CD14-positive monocyte (primary cell): ENCODE measurements around the gene DNAH2. TPM values are rescaled to one million over a fixed set of nuclear protein-coding genes. Genes with fewer than 3 reads are reported as not detected.

Experiments used
- DNase-seq, 3 donors: peaks; one replicate each; pipeline ENCODE4 v3.0.0-alpha.2; 2011 to 2022
- H2AFZ ChIP-seq: 2 replicates; pipeline ENCODE4 v1.6.0; 2012; ENCODE audit warnings: mild to moderate bottlenecking, low read depth, low read length, inconsistent platforms; ENCODE audit not compliant: insufficient read depth, poor library complexity, severe bottlenecking
- H3K27ac ChIP-seq, 2 donors: 1 replicate in 1 of 2; 2 replicates in 1 of 2; pipeline ENCODE4 v1.5.1; 2012 to 2013; ENCODE audit warnings: low read length in 2 of 2, control low read depth in 1 of 2, inconsistent platforms in 1 of 2, low read depth in 1 of 2, mild to moderate bottlenecking in 1 of 2
- H3K27me3 ChIP-seq, 2 donors: one replicate each; pipeline versions ENCODE4 v1.6.0 to v1.6.1; 2011 to 2013; ENCODE audit warnings: low read length in 2 of 2; ENCODE audit not compliant: control insufficient read depth in 2 of 2, insufficient read depth in 2 of 2
- H3K36me3 ChIP-seq, 2 donors: replicated peaks in 1 of 2; 1 replicate in 1 of 2; 2 replicates in 1 of 2; pipeline versions ENCODE4 v1.5.1 to v1.6.1; 2012 to 2013; ENCODE audit warnings: low read length in 2 of 2, control low read depth in 1 of 2, inconsistent platforms in 1 of 2, mild to moderate bottlenecking in 1 of 2; ENCODE audit not compliant: insufficient read depth in 2 of 2, control insufficient read depth in 1 of 2
- H3K4me1 ChIP-seq, 2 donors: 1 replicate in 1 of 2; 2 replicates in 1 of 2; pipeline versions ENCODE4 v1.5.1 to v1.6.1; 2012 to 2013; ENCODE audit warnings: low read length in 2 of 2, control low read depth in 1 of 2, inconsistent platforms in 1 of 2, mild to moderate bottlenecking in 1 of 2, moderate library complexity in 1 of 2; ENCODE audit not compliant: insufficient read depth in 2 of 2, control insufficient read depth in 1 of 2
- H3K4me2 ChIP-seq: replicated peaks from 2 replicates; pipeline ENCODE3; 2012; ENCODE audit warnings: low read length, moderate library complexity, mild to moderate bottlenecking; ENCODE audit not compliant: poor library complexity, severe bottlenecking; ENCODE audit errors: extremely low read depth
- H3K4me3 ChIP-seq, 3 experiments: fragments of 200-600 bp in 1 of 3; sonication (generic) in 1 of 3; replicated peaks in 1 of 3; 1 replicate in 2 of 3; 2 replicates in 1 of 3; pipeline ENCODE4 v1.5.1; 2011 to 2013; ENCODE audit warnings: low read length in 3 of 3, mild to moderate bottlenecking in 3 of 3, control low read depth in 2 of 3, low read depth in 2 of 3, inconsistent platforms in 1 of 3, moderate library complexity in 1 of 3
- H3K79me2 ChIP-seq: 2 replicates; pipeline ENCODE4 v1.6.0; 2012; ENCODE audit warnings: mild to moderate bottlenecking, control low read depth, inconsistent platforms, low read length, moderate library complexity; ENCODE audit not compliant: insufficient read depth
- H3K9ac ChIP-seq: 2 replicates; pipeline ENCODE4 v1.6.0; 2017; ENCODE audit warnings: low read length, mild to moderate bottlenecking; ENCODE audit not compliant: insufficient read depth, poor library complexity, severe bottlenecking
- H3K9me3 ChIP-seq, 2 donors: replicated peaks in 1 of 2; 1 replicate in 1 of 2; 2 replicates in 1 of 2; pipeline versions ENCODE4 v1.5.1 to v1.6.1; 2012 to 2013; ENCODE audit warnings: low read length in 2 of 2, control low read depth in 1 of 2; ENCODE audit not compliant: control insufficient read depth in 1 of 2, insufficient read depth in 1 of 2
- H4K20me1 ChIP-seq: 2 replicates; pipeline ENCODE4 v1.6.0; 2012; ENCODE audit warnings: mild to moderate bottlenecking, low read length, control low read depth, moderate library complexity; ENCODE audit not compliant: insufficient read depth
- H3K27ac Mint-ChIP-seq, 7 donors: one replicate each; pipeline ENCODE4 v1.8.0; 2020; ENCODE audit warnings: mild to moderate bottlenecking in 7 of 7, mixed read lengths in 7 of 7, moderate library complexity in 6 of 7, inconsistent platforms in 2 of 7
- H3K27me3 Mint-ChIP-seq, 3 donors: one replicate each; pipeline ENCODE4 v1.8.0; 2021 to 2022; ENCODE audit warnings: low read depth in 3 of 3, mild to moderate bottlenecking in 3 of 3, mixed read lengths in 3 of 3, moderate library complexity in 3 of 3, inconsistent platforms in 1 of 3
- H3K36me3 Mint-ChIP-seq, 2 donors: one replicate each; pipeline ENCODE4 v1.8.0; 2020; ENCODE audit warnings: mixed read lengths in 2 of 2, inconsistent platforms in 1 of 2, mild to moderate bottlenecking in 1 of 2
- H3K4me1 Mint-ChIP-seq: one replicate; pipeline ENCODE4 v1.8.0; 2020; ENCODE audit warnings: mild to moderate bottlenecking, mixed read lengths
- H3K4me3 Mint-ChIP-seq, 2 donors: one replicate each; pipeline ENCODE4 v1.8.0; 2020; ENCODE audit warnings: mild to moderate bottlenecking in 2 of 2, mixed read lengths in 2 of 2, moderate library complexity in 1 of 2
- H3K9me3 Mint-ChIP-seq, 7 donors: one replicate each; pipeline ENCODE4 v1.8.0; 2020 to 2022; ENCODE audit warnings: mixed read lengths in 7 of 7, mild to moderate bottlenecking in 6 of 7, moderate library complexity in 6 of 7, inconsistent platforms in 2 of 7
- CTCF ChIP-seq: fragments of 200-600 bp; IDR thresholded peaks from one replicate; pipeline ENCODE4 v1.8.0; 2022; ENCODE audit warnings: antibody characterized with exemption, mild to moderate bottlenecking
- WGBS: methylation state at CpG from one replicate; pipeline ENCODE4 v1.1.5; 2013; ENCODE audit warnings: missing lambda C conversion rate; ENCODE audit not compliant: insufficient coverage; 5-methylcytosine and 5-hydroxymethylcytosine counted together
- intact Hi-C, 2 donors: fragments of 100-400 bp; cut with micrococcal nuclease; formaldehyde crosslinking; loops; one replicate each; pipeline versions ENCODE4 v1.15.0 to v1.15.1; 2023
- polyA plus RNA-seq, 3 donors: library from polyadenylated mRNA; depleted of rRNA in 1 of 3; unstranded in 2 of 3; stranded (reverse) in 1 of 3; fragments of 300-500 nt in 2 of 3; fragments of >200 nt in 1 of 3; fragmentation: Illumina TruSeq in 2 of 3; gene quantifications; 1 replicate in 2 of 3; 2 replicates in 1 of 3; pipeline ENCODE4 v1.2.3, GENCODE V29; 2012 to 2021

The DNAH2 gene
- polyA plus RNA-seq, 3 donors = 0.03 to 0.15 TPM; not detected in 1

DNA sequence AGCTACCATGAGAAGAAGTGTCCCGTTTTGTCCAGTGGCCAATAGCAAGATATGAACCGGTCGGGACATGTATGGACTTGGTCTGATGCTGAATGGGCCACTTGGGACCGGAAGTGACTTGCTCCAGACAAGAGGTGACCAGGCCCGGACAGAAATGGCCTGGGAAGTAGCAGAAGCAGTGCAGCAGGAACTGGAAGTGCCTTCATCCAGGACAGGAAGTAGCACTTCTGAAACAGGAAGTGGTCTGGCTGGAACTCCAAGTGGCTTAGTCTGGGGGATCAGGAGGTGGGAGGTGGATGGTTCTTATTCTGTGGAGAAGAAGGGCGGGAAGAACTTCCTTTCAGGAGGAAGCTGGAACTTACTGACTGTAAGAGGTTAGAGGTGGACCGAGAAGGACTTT lies 7.2 kb upstream of the DNAH2 start:
- Histone ChIP-seq H3K27ac (no peak overlapping the region), H3K27me3 (peaks cover 15 to 52% of the 10 kb centered on the region in 2 donors), H4K20me1 (no peaks in the 10 kb centered on the region), H3K9me3 (peaks cover 0 to 4% of the 10 kb centered on the region in 2 donors), H2AFZ (peak overlapping the region; percentile 21), H3K4me3 (no peak overlapping the region), H3K79me2 (no peaks in the 10 kb centered on the region), H3K9ac (no peak overlapping the region), H3K4me2 (no peak overlapping the region), H3K36me3 (no peaks in the 10 kb centered on the region), H3K4me1 (peaks cover 11 to 14% of the 10 kb centered on the region in 2 donors)
- intact Hi-C loops = no loop called here
- 71% methylated on average over 7 of the region's 7 CpGs for WGBS
- H3K36me3 Mint-ChIP-seq = peaks cover 0 to 3% of the 10 kb centered on the region in 2 donors
- peak; percentile 19 to 59 (median 58) for DNase-seq
- no peak for TF ChIP-seq CTCF
- H3K27me3 Mint-ChIP-seq = peaks cover 36 to 80% (median 48%) of the 10 kb centered on the region in 3 donors
- peaks cover 0 to 12% (median 5%) of the 10 kb centered on the region in 7 donors for H3K9me3 Mint-ChIP-seq
- peak overlapping the region in 1 of 7 donors; percentile 1 for H3K27ac Mint-ChIP-seq
- peaks cover 24% of the 10 kb centered on the region for H3K4me1 Mint-ChIP-seq
- peak overlapping the region in 1 of 2 donors; percentile 68 for H3K4me3 Mint-ChIP-seq

DNA sequence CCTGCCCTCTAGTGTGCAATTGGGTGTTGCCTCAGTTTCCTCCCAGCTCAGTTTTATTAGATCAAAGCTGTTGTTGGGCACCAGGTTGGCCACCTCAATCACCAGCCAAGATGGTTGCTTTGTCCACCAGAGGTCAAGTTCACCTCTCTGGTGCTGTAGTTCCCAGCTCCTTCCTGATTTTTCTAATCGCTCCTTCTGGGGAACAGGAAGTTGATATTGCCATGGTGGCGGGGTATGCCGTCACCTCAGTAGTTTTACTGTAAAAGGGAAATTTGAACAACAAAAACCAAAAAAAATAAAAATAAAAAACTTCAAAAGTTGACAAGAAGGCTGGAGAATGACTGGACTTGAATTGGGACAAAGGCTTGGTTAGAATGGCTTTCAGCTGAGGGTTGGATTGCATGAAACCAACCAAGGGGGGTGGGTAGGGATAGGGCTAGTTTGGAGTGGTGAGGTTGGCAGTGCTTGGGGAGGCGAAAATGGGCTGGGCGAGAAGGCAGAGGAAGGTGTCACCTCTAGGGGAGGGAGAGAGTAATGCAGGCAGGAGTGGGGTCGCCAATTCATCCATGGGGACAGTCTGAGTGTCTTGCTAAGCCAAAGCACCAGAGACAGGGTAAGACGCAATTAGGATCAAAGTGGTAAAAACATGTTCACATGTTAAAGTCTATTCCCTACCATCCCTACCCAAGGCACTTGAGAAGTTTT lies 6.3 kb upstream of the DNAH2 start:
- H3K27ac ChIP-seq = no peak overlapping the region
- Mint-ChIP-seq H3K4me3 (peak overlapping the region in 1 of 2 donors; percentile 69), H3K27me3 (peaks cover 35 to 80% (median 48%) of the 10 kb centered on the region in 3 donors), H3K27ac (peak overlapping the region in 1 of 7 donors; percentile 37), H3K4me1 (peaks cover 21% of the 10 kb centered on the region), H3K9me3 (peaks cover 0 to 7% (median under 1%) of the 10 kb centered on the region in 7 donors), H3K36me3 (peaks cover 0 to 3% of the 10 kb centered on the region in 2 donors)
- peaks cover 11 to 13% of the 10 kb centered on the region in 2 donors for H3K4me1 ChIP-seq
- H3K79me2 ChIP-seq = no peaks in the 10 kb centered on the region
- peaks cover 10 to 52% of the 10 kb centered on the region in 2 donors for H3K27me3 ChIP-seq
- WGBS = 86% methylated on average over 3 of the region's 7 CpGs
- no peaks in the 10 kb centered on the region for H3K36me3 ChIP-seq
- H3K9ac ChIP-seq = no peak overlapping the region
- peak in 2 of 3 donors; percentile 28 to 36 for DNase-seq
- intact Hi-C loops = no loop called here
- H2AFZ ChIP-seq = no peak overlapping the region
- no peaks in the 10 kb centered on the region for H3K9me3 ChIP-seq
- peak; percentile 19 for TF ChIP-seq CTCF
- H3K4me3 ChIP-seq = no peak overlapping the region
- H4K20me1 ChIP-seq = no peaks in the 10 kb centered on the region
- H3K4me2 ChIP-seq = no peak overlapping the region
